Activated CD8-positive, alpha-beta T cell treated with anti-CD3 and anti-CD28 coated beads for 36 hours (primary cell): ENCODE measurements around the gene CEP85L. TPM values are rescaled to one million over a fixed set of nuclear protein-coding genes. Genes with fewer than 3 reads are reported as not detected.

Source experiments
- ATAC-seq: fragments of 200-7000 bp; cut with Tn5 transposase; one replicate; pipeline ENCODE4 v1.10.0; 2021; ENCODE audit warnings: mild to moderate bottlenecking, moderate library complexity
- CTCF ChIA-PET: fragments of 350-600 bp; sonication (Branson Sonifier 250); formaldehyde crosslinking; loops from one replicate; lab custom pipeline; 2021; ENCODE audit warnings: antibody characterized with exemption; lab: Charles Lee
- POLR2A ChIA-PET: fragments of 350-600 bp; sonication (Branson Sonifier 250); formaldehyde crosslinking; loops from one replicate; lab custom pipeline; 2021; ENCODE audit warnings: antibody characterized with exemption; lab: Charles Lee
- DNase-seq: peaks from one replicate; pipeline ENCODE4 v3.0.0-alpha.2; 2020
- H3K27ac Mint-ChIP-seq: one replicate; pipeline ENCODE4 v1.8.0; 2021; ENCODE audit warnings: mild to moderate bottlenecking, mixed read lengths
- H3K27me3 Mint-ChIP-seq: one replicate; pipeline ENCODE4 v1.8.0; 2021; ENCODE audit warnings: mixed read lengths
- H3K36me3 Mint-ChIP-seq: one replicate; pipeline ENCODE4 v1.8.0; 2021; ENCODE audit warnings: low read depth, mixed read lengths
- H3K4me1 Mint-ChIP-seq: one replicate; pipeline ENCODE4 v1.8.0; 2021; ENCODE audit warnings: low read depth, mixed read lengths
- H3K4me3 Mint-ChIP-seq: one replicate; pipeline ENCODE4 v1.8.0; 2021; ENCODE audit warnings: mild to moderate bottlenecking, moderate library complexity, mixed read lengths
- H3K9me3 Mint-ChIP-seq: one replicate; pipeline ENCODE4 v1.8.0; 2021; ENCODE audit warnings: mixed read lengths
- intact Hi-C: fragments of 100-400 bp; cut with micrococcal nuclease; formaldehyde crosslinking; loops from one replicate; pipeline ENCODE4 v1.10.0; 2022
- total RNA-seq, 2 experiments: library from RNA; stranded (reverse); gene quantifications; one replicate each; pipeline ENCODE4 v1.2.3, GENCODE V29; 2021
- TF ChIP-seq, protein P1 (sequence below): fragments of 200-600 bp; IDR thresholded peaks from one replicate; pipeline ENCODE4 v1.8.0; 2022; ENCODE audit warnings: antibody characterized with exemption, mild to moderate bottlenecking

CEP85L gene
- total RNA-seq, 2 experiments from 2014 or later, result 39.6 to 40.3 TPM

DNA sequence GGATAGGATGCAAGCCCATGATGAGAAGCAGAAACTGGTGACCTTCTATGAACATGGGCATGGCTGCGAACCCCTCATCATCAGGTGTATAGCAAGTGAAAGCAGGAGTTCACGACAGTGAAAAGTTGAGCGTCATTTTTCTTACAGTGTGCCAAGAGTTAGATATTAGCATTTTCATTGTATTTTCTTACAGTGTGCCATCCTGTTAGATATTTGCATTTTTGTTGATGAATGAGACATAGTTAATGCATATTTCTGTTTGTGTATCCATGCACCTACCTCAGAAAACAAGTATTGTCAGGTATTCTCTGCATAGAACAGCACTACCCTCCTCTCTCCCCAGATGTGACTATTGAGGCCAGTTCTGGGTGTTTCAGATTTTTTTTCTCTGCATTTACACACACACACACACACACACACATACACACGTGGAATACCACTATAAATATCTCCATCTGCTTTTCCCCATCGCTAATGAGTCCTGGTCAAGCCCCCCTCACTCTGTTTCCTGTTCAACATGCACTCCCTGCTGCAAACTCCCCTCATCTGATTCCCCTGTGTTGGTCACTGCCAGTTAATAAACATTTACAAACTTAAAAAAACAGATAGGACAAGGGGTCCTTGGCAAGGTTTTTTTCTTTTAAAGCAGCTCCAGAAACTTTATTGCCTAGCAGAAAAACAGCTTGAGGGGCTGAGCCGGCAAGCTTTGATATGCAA, 61.6 kb downstream of the CEP85L start:
- H3K4me3 Mint-ChIP-seq, result no peak overlapping the region
- peaks cover 51% of the 10 kb centered on the region for H3K36me3 Mint-ChIP-seq
- peaks cover 42% of the 10 kb centered on the region for H3K4me1 Mint-ChIP-seq
- ATAC-seq (no peak), DNase-seq (no peak)
- CTCF ChIA-PET, result no interaction called here
- no peaks in the 10 kb centered on the region for H3K27me3 Mint-ChIP-seq
- H3K9me3 Mint-ChIP-seq, result peaks cover 3% of the 10 kb centered on the region
- POLR2A ChIA-PET, result no interaction called here
- TF ChIP-seq, protein P1, sequence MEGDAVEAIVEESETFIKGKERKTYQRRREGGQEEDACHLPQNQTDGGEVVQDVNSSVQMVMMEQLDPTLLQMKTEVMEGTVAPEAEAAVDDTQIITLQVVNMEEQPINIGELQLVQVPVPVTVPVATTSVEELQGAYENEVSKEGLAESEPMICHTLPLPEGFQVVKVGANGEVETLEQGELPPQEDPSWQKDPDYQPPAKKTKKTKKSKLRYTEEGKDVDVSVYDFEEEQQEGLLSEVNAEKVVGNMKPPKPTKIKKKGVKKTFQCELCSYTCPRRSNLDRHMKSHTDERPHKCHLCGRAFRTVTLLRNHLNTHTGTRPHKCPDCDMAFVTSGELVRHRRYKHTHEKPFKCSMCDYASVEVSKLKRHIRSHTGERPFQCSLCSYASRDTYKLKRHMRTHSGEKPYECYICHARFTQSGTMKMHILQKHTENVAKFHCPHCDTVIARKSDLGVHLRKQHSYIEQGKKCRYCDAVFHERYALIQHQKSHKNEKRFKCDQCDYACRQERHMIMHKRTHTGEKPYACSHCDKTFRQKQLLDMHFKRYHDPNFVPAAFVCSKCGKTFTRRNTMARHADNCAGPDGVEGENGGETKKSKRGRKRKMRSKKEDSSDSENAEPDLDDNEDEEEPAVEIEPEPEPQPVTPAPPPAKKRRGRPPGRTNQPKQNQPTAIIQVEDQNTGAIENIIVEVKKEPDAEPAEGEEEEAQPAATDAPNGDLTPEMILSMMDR, result no peak
- H3K27ac Mint-ChIP-seq, result no peak overlapping the region
- intact Hi-C loops, result no loop called here

DNA sequence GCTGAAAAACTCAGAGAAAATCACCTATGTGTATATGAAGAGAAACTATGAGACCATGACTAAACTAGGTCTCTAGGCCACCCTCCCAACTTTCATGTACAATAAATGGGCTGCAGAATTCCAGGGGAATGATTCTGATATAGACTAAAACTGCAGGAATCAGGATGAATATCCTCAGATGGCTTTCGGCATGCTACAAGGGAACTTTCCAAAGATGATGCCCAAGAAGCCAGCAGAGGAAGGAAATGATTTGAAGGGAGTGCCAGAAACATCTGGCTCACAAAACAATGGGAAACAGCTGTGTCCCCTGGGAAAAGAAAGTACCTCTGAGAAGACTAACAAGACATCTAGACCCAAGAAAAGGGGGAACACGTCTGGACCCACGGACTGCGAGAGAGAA, 62.2 kb downstream of the CEP85L start:
- CTCF ChIA-PET, result no interaction called here
- H3K27me3 Mint-ChIP-seq, result no peaks in the 10 kb centered on the region
- no peak for ATAC-seq
- TF ChIP-seq, protein P1, result no peak
- H3K9me3 Mint-ChIP-seq, result peaks cover 3% of the 10 kb centered on the region
- H3K27ac Mint-ChIP-seq, result no peak overlapping the region
- no peak overlapping the region for H3K4me3 Mint-ChIP-seq
- H3K36me3 Mint-ChIP-seq, result peaks cover 51% of the 10 kb centered on the region
- intact Hi-C loops, result no loop called here
- no peak for DNase-seq
- peaks cover 42% of the 10 kb centered on the region for H3K4me1 Mint-ChIP-seq
- POLR2A ChIA-PET, result no interaction called here

DNA sequence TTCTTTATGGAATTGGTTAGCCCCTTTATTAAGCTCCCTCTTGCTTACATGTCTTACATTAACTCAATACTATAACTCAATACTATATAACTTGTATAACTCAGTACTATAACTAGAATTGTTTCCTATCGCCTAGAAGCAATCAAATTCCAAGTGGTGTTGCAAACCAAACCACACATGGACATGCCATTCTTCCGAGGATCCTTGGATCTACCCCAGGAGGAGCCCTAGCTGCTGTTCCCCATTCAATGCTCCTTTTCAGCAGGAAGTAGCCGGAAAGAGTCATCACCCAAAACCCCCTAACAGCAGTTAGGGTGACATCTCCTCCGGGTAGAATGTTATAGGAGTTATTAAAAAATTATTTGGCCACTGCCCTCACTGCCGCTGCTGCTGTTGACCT, 62.8 kb downstream of the CEP85L start:
- Mint-ChIP-seq H3K4me3 (no peak overlapping the region), H3K36me3 (peaks cover 46% of the 10 kb centered on the region), H3K27ac (no peak overlapping the region), H3K9me3 (peaks cover under 1% of the 10 kb centered on the region), H3K4me1 (peaks cover 38% of the 10 kb centered on the region), H3K27me3 (no peaks in the 10 kb centered on the region)
- TF ChIP-seq, protein P1, result no peak
- ChIA-PET POLR2A (no interaction called here), CTCF (interaction anchor here (1.4 kb wide), 1 partner anchor 30 kb away, joined by 3 read pairs; no protein-coding TSS in a partner anchor)
- ATAC-seq (no peak), DNase-seq (no peak)
- intact Hi-C loops, result no loop called here

DNA sequence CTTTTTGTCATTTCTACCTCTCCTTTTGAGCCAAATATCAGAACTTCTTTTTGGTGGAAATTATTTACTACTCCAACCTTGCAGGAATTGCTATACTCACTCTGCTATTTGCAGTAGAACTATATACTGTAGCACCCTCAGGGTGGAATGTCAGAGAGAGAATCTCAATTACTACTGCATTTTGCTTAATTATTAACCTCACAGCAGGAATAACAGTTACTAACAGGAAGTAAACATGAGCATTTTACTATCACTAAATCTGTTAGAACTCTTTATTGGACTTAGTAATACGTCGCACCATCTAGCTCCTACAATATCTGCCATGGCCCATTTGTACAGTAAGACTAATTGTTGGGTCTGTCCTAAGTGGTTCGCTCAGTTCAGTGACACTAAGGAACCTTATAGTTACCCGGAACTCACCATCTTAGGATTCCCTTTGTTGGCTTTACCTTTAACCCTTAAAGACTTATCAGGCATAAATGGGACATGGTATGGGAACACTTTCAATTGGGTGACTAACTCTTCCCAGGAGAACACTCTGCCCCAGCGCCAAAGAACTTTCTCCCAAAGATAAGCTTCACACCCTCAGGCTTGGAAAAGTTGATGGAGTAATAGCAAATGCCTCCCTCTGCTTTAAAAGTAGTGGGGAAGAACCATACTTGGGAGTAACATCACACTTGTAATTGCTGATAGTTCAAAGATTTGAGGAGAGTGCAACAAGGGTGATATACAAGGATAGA, 64.5 kb downstream of the CEP85L start:
- POLR2A ChIA-PET, result interaction anchor here (0.6 kb wide), 1 partner anchor 1873 kb away, joined by 3 read pairs; no protein-coding TSS in a partner anchor
- intact Hi-C loops, result no loop called here

More for the DNA sequence above, 64.5 kb downstream of the CEP85L start:
- DNase-seq (no peak), ATAC-seq (no peak)
- TF ChIP-seq, protein P1, result no peak
- Mint-ChIP-seq H3K27ac (no peak overlapping the region), H3K4me1 (peaks cover 27% of the 10 kb centered on the region), H3K27me3 (no peaks in the 10 kb centered on the region), H3K4me3 (no peak overlapping the region), H3K36me3 (peaks cover 51% of the 10 kb centered on the region), H3K9me3 (peaks cover 1% of the 10 kb centered on the region)
- CTCF ChIA-PET, result interaction anchor here (1.1 kb wide), 1 partner anchor 21 kb away, joined by 4 read pairs; no protein-coding TSS in a partner anchor
